Inflammatory macrophage (primary cell): ENCODE measurements around the gene KLHL30.
"Not testable (repeated sequence)": the region's sequence is repeated elsewhere in the genome, so short reads cannot be mapped to it uniquely, and the experiment has no call there.

Source experiments
- DNase-seq, 2 donors: peaks; one replicate each; pipeline ENCODE4 v3.0.0-alpha.2; 2020 to 2022

KLHL30 gene

GRCh38 chr2:238163481-238164198, 25.2 kb downstream of the KLHL30 start:
- no peak for DNase-seq

GRCh38 chr2:238164906-238165287, 26.4 kb downstream of the KLHL30 start:
- no peak for DNase-seq

DNA sequence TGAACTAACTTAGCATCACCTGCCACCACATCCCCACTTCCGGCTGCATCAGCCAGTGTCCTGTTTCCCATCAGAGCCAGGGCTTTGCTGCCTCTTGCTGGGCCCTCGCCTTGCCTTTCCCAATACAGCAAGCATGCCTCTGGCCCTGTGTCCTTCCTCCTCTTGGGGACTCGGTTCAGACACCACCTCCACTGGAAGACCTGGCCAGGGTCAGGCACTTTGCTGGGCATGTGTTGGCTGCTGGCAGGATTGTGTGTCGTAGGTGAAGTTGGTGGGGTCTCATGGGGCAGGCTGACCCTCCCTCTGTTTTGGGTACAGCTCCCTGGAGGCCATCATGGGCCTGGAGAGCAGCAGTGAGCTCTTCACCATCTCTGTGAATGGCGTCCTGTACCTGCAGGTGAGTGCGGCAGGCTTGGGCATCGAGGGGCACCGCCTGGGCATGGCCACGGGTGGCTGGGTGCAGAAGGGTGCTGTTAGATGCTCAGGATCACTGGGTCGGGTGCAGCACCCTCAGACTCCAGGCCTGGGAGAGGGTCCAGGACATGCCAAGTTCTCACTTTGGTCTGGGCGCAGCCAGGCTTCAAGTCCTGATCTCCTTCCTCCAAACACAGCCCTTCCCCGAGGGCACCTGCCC, 26.9 kb downstream of the KLHL30 start:
- DNase-seq: no peak

DNA sequence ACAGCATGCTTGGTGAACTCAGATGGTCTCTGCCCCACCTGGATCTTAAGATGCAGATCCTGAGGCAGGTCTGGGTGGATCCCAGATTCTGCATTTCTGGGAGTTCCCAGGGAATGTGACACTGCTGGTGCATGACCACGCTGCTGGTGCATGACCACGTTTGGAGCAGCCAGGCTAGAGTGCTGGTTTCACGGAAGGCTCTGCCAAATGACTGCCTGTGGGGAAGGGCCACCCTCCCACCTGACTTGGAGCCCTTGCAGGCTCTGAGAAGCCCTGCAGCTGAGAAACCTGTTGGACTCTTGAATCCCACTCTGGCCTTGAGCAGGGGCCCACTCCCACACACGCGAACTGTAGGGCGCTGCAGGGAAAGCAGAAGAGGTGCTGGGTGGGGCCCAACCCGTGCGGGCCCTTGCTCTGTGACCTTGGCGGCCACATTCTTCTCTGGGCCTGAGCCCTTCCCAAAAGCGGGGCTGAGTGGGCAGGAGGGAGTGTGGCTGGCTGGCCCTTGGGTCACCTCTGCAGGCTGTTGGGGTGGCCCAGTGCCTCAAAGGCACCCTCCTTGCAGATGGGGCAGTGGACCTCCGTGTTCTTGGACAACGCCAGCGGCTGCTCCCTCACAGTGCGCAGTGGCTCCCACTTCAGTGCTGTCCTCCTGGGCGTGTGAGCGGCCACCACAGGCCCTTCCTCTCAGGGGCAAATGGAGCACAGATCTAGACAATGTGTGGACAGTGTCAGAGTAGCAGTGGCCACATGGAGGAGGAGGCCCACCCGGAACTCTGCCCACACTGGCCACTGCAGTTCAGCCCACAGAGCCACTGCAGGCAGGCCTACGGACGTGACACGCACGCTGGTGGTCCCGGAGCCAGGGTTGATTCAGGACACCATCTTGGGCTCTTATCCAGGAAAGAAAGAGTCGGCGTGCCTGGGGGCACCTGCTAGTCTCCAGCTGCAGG, 28.2 kb downstream of the KLHL30 start:
- DNase-seq: no peak

- no peak for DNase-seq
These were observed 28.9 kb downstream of the KLHL30 start for GRCh38 chr2:238167344-238167715.

- DNase-seq: no peak
These were observed 29.3 kb downstream of the KLHL30 start for GRCh38 chr2:238167761-238168160.

DNA sequence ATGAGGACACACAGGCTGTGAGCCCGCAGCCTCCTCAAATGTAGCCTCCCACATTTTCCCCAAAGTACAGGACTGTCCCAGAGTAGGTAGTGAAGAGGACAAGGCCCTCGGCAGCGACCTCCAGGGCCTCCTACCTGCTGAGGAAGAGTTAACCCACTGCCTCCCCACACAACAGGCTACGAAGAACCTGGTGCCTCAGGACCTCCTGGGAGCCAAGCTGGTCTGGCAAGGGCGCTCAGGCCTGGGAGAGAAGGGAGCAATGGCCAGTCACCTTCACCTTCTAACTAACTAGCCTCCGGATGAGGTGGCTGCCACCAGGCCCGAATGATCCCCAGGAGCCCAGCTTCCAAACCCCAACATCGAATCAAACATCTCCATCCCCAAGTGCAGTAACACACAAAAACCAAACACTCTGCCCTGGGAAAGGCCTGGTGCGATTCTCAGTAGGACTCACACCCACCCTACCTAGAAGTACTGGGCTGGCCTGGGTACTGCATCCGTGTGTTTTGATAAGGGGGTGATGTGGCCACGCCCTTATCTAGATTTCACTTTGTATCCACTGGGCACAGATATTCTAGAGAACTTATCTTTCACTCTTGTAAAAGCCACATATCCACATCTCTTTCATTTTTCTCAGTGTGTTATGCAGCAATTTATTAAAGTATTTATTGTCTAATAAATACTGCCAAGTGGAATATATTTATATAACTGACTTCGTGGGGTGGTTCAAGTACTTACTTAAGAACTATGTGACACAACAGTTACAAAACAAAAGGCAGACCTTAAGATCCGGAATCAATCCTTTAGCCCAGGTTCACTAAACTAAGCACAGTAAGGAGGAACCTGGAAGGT, 30.0 kb downstream of the KLHL30 start:
- DNase-seq: no peak

- no peak for DNase-seq
These were observed 30.7 kb downstream of the KLHL30 start for GRCh38 chr2:238169048-238169707.

DNA sequence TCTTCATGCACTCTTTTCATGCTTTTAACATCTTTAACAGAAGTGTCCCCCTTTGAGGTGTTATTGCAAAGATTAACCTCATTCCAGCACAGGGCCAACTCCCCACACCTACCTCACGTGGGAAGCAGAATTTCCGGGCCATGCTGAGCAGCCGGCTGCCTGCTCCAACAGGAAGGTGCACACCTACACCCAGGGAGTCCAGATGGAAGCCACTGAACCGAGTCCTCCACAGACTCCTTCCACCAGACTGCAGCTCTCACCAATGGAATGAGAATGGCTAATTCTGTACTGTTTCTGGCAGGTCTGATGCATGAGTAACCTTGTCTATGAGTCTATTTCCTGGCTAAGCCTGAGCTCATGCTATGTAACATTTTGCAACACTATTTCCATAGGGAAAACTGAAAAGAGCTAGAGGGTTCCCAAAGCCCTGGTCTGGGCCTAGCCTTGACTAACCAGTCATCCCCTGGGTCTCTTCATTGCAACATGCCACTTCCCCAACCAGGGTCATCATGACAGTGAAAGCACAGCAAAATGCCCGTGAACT, 31.3 kb downstream of the KLHL30 start:
- DNase-seq: peak; percentile 33 to 45

DNA sequence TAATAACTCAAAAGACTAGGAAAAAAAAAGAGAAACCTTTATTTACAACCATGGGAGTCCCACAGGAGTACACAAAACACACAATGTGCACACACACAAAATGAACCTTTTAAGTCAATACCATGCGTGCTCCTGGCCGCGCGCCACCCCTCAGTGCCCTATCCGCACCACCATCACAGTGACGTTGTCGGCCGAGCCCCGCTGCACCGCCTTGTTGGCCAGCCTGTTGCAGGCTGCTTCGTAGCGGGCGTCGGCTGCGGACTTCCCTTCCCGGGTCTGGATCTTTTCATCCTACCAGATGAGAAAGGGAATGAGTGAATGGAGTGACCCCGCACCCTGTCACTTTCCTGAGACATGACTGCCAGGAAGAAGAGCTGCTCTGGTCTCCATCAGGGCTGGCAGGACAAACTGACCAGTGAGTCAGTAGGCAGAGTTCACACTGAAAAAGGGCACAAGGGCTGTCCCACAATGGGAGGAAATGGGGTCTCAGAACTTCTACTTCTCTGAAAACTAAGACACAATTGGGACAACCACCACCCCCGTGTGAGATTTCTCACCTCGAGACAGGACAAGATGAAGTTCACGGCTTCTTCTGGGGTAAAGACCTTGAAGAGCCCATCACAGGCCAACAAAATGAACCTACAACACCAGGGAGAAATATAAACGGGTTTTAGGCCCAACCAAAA, 32.1 kb downstream of the KLHL30 start:
- no peak for DNase-seq

- not testable (repeated sequence) for DNase-seq
These were observed 32.6 kb downstream of the KLHL30 start for GRCh38 chr2:238171072-238171431.

DNA sequence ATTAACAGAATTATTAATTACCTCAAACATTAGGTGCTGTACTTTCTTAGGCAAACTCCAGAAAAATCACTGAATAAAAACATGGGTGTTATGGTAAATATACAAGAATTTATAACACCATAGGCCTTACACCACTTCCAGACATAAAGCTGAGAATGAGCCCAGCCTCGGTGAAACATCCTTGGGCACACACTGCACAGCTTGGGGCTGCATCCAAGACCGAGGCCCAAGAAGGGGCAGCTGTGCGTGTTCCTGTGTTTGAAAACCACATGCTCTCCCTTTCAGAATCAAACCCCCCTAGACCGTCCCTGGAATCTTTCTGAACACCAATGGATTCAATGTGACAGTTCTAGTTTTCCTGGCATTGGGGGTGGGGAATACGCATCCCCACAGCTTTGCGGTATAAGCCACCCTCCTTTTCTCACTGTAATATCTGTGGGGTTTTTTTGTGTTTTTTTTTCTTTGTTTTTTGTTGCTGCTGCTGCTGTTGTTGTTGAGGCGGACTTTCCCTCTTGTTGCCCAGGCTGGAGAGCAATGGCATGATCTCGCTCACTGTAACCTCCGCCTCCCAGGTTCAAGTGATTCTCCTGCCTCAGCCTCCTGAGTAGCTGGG, 33.2 kb downstream of the KLHL30 start:
- DNase-seq: no peak

GRCh38 chr2:238172439-238172838, 34.0 kb downstream of the KLHL30 start:
- DNase-seq: no peak

- no peak for DNase-seq
These were observed 35.2 kb downstream of the KLHL30 start for GRCh38 chr2:238173692-238174091.

- DNase-seq: no peak
These were observed 35.8 kb downstream of the KLHL30 start for GRCh38 chr2:238174291-238174690.

DNA sequence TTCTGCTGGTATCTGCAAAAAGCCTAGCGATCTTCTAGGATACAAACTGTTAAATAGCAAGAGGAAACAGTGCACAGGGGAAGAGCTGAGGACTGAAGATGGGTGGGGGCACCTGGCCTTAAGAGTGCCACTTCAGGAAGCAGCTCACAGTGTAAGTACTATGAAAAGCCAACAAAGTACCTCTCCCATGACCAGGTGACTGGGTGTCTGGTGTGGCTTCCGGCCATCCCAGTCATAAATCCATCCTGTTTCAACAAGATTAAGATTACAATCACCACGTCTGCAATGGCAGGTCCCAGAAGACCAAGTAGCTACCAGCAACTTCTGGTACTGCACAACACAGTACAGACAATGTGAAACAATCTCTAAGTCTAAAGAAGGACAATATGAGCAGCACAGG, 36.2 kb downstream of the KLHL30 start:
- no peak for DNase-seq

- DNase-seq: no peak
These were observed 38.1 kb downstream of the KLHL30 start for GRCh38 chr2:238176613-238177012.

DNA sequence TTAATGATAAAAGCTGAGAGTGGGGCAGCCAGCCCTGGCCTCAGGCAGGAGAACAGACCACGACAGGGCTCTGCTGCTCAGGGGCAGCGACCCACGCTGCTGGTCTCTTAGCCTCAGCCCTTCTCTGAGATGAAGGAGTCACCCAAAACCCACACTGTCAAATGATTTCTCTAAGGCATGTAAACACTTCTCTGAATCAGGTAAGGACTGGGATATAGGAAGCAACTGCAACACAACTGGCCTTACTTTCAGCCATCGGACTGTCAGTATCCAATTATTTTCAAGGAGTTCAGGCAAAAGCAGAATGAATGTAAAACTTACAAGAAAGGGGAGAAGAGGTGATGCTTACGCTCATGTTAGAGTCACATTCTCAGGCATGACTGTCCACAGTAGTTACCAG, 42.1 kb downstream of the KLHL30 start:
- DNase-seq: no peak

DNA sequence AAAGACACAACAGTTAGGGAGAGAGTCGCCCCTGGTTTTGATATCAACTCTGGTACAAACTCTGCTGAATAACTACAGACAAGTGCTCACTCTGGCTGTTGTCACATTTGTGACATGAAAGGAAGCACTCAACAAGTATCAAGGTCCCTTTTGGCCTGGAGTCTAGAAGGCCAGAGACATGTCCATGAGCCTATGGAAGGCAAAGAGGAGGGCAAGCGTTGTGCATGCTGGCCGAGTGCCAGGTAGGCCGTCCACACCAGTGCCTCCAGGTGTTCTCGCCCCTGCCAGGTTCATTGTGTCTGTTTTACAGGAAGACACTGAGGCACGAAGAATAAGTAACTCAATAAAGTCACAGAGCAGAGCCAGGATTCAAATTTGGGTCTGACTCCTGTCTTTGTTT, 43.9 kb downstream of the KLHL30 start:
- no peak for DNase-seq

- no peak for DNase-seq
These were observed 45.4 kb downstream of the KLHL30 start for GRCh38 chr2:238183821-238184220.
